HEK293 (cell line): ENCODE results near the gene FOXN3.

Experiments
- CTCF ChIA-PET: fragments of 350-600 bp; formaldehyde crosslinking; extraction: SDS; loops from one replicate; lab custom pipeline; 2021; ENCODE audit warnings: antibody characterized with exemption; lab: Yijun Ruan, JAX
- POLR2A ChIA-PET: fragments of 300-600 bp; formaldehyde crosslinking; extraction: SDS; loops from one replicate; lab custom pipeline; 2020; ENCODE audit warnings: antibody characterized with exemption, inconsistent platforms; lab: Yijun Ruan, JAX
- H3K27ac ChIP-seq: fragments of 200-500 bp; sonication (Bioruptor generic); 2 replicates; pipeline ENCODE4 v1.5.1; 2014; ENCODE audit warnings: low read depth, low read length, control low read depth, inconsistent platforms; ENCODE audit errors: extremely low read depth
- H3K36me3 ChIP-seq, 2 experiments: fragments of 200-500 bp in 1 of 2; sonication (Bioruptor generic) in 1 of 2; 1 replicate in 1 of 2; 2 replicates in 1 of 2; pipeline ENCODE4 v1.5.1; 2014 to 2017; ENCODE audit warnings: inconsistent platforms in 2 of 2, low read length in 2 of 2; ENCODE audit not compliant: control insufficient read depth in 2 of 2, insufficient read depth in 1 of 2
- H3K4me1 ChIP-seq: fragments of 200-500 bp; sonication (Bioruptor generic); 2 replicates; pipeline ENCODE4 v1.5.1; 2014; ENCODE audit warnings: mild to moderate bottlenecking, low read length, inconsistent platforms; ENCODE audit not compliant: control insufficient read depth, insufficient read depth
- H3K4me3 ChIP-seq: 2 replicates; pipeline ENCODE4 v1.5.1; 2011; ENCODE audit warnings: low read depth, mild to moderate bottlenecking, control low read depth, low read length, moderate library complexity
- H3K9me3 ChIP-seq: fragments of 200-500 bp; sonication (Bioruptor generic); 2 replicates; pipeline ENCODE4 v1.5.1; 2014; ENCODE audit warnings: low read depth, low read length, inconsistent platforms; ENCODE audit not compliant: control insufficient read depth, insufficient read depth
- BCL11A ChIP-seq: fragments of 450-650 bp; formaldehyde crosslinking; IDR thresholded peaks from 2 replicates; pipeline ENCODE4 v1.5.1; 2016; ENCODE audit warnings: low read depth, missing biosample characterization, missing genetic modification characterization
- KLF16 ChIP-seq: fragments of 450-650 bp; formaldehyde crosslinking; IDR thresholded peaks from 2 replicates; pipeline ENCODE4 v1.5.1; 2017; ENCODE audit warnings: missing biosample characterization, missing genetic modification characterization
- SP2 ChIP-seq: fragments of 450-650 bp; formaldehyde crosslinking; IDR thresholded peaks from 2 replicates; pipeline ENCODE4 v1.5.1; 2016; ENCODE audit warnings: missing biosample characterization, missing genetic modification characterization
- WT1 ChIP-seq: fragments of 450-650 bp; formaldehyde crosslinking; IDR thresholded peaks from 2 replicates; pipeline ENCODE4 v1.5.1; 2016; ENCODE audit warnings: missing biosample characterization, missing genetic modification characterization
- YY2 ChIP-seq: fragments of 450-650 bp; formaldehyde crosslinking; IDR thresholded peaks from 2 replicates; pipeline ENCODE4 v1.5.1; 2016; ENCODE audit warnings: missing biosample characterization, missing genetic modification characterization
- ZBTB1 ChIP-seq: fragments of 450-650 bp; formaldehyde crosslinking; IDR thresholded peaks from 2 replicates; pipeline ENCODE4 v1.5.1; 2016; ENCODE audit warnings: missing biosample characterization, missing genetic modification characterization
- ZFHX2 ChIP-seq: fragments of 450-650 bp; formaldehyde crosslinking; conservative IDR thresholded peaks from 2 replicates; pipeline ENCODE4 v1.5.1; 2016; ENCODE audit warnings: missing biosample characterization, missing genetic modification characterization
- ZFP3 ChIP-seq: fragments of 450-650 bp; formaldehyde crosslinking; IDR thresholded peaks from 2 replicates; pipeline ENCODE4 v1.5.1; 2016; ENCODE audit warnings: low read depth, missing biosample characterization, missing genetic modification characterization
- ZNF140 ChIP-seq: fragments of 450-650 bp; formaldehyde crosslinking; IDR thresholded peaks from 2 replicates; pipeline ENCODE4 v1.5.1; 2016; ENCODE audit warnings: missing biosample characterization, missing genetic modification characterization
- ZNF214 ChIP-seq: fragments of 450-650 bp; formaldehyde crosslinking; IDR thresholded peaks from 2 replicates; pipeline ENCODE4 v1.5.1; 2017; ENCODE audit warnings: missing biosample characterization, mild to moderate bottlenecking, missing genetic modification characterization, borderline replicate concordance
- ZNF354C ChIP-seq: fragments of 450-650 bp; formaldehyde crosslinking; IDR thresholded peaks from 2 replicates; pipeline ENCODE4 v1.5.1; 2016; ENCODE audit warnings: missing biosample characterization, missing genetic modification characterization, low read depth, borderline replicate concordance
- ZNF529 ChIP-seq: fragments of 450-650 bp; formaldehyde crosslinking; IDR thresholded peaks from 2 replicates; pipeline ENCODE4 v1.5.1; 2017; ENCODE audit warnings: missing genetic modification characterization, missing biosample characterization; ENCODE audit not compliant: insufficient replicate concordance
- ZNF560 ChIP-seq: fragments of 450-650 bp; formaldehyde crosslinking; IDR thresholded peaks from 2 replicates; pipeline ENCODE4 v1.5.1; 2017; ENCODE audit warnings: missing biosample characterization, missing genetic modification characterization, borderline replicate concordance
- ZNF623 ChIP-seq: fragments of 450-650 bp; formaldehyde crosslinking; IDR thresholded peaks from 2 replicates; pipeline ENCODE4 v1.5.1; 2016; ENCODE audit warnings: missing biosample characterization, missing genetic modification characterization
- ZNF707 ChIP-seq: fragments of 450-650 bp; formaldehyde crosslinking; IDR thresholded peaks from 2 replicates; pipeline ENCODE4 v1.5.1; 2016; ENCODE audit warnings: missing biosample characterization, missing genetic modification characterization
- ZNF768 ChIP-seq: fragments of 450-650 bp; formaldehyde crosslinking; IDR thresholded peaks from 2 replicates; pipeline ENCODE4 v1.5.1; 2018; ENCODE audit warnings: missing biosample characterization, mild to moderate bottlenecking, missing genetic modification characterization
- TF ChIP-seq, protein P1 (sequence below): fragments of 450-650 bp; IDR thresholded peaks from 2 replicates; pipeline ENCODE4 v1.5.1; 2018; ENCODE audit warnings: missing biosample characterization, missing genetic modification characterization
- TF ChIP-seq, protein P2 (sequence below): fragments of 450-650 bp; formaldehyde crosslinking; IDR thresholded peaks from 2 replicates; pipeline ENCODE4 v1.5.1; 2016; ENCODE audit warnings: missing biosample characterization, missing genetic modification characterization
- TF ChIP-seq, protein P3 (sequence below): fragments of 450-650 bp; formaldehyde crosslinking; IDR thresholded peaks from 2 replicates; pipeline ENCODE4 v1.5.1; 2016; ENCODE audit warnings: missing biosample characterization, missing genetic modification characterization
- TF ChIP-seq, protein P4 (sequence below): fragments of 450-650 bp; formaldehyde crosslinking; IDR thresholded peaks from 2 replicates; pipeline ENCODE4 v1.5.1; 2016; ENCODE audit warnings: missing biosample characterization, missing genetic modification characterization
- TF ChIP-seq, protein P5 (sequence below): fragments of 450-650 bp; formaldehyde crosslinking; IDR thresholded peaks from 2 replicates; pipeline ENCODE4 v1.5.1; 2016; ENCODE audit warnings: missing biosample characterization, missing genetic modification characterization

The FOXN3 gene

DNA sequence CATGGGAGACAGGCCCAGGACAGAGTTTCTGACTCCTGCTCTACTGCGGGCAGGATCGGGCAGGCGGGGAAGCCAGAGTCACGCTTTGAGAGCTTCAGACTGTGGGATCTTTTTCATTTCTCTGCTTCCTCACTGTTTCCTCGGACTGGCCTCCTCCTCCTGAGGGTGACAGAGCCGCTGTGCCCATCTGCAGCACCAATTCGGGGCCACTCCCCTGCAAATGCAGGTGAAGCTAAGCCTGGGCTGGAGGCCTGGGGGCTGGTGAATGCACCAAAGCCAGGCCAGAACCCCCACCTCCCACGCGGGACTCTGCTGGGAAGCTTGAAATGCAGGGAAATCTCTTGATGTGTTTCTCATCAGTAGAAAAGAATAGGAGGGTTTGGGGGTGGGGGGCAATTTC lies 77.5 kb downstream of the FOXN3 start:
- CTCF ChIA-PET, result no interaction called here
- Histone ChIP-seq H3K4me3 (no peak overlapping the region), H3K27ac (no peak overlapping the region; the same call in 1 of the 2 replicates), H3K4me1 (peaks cover 23% of the 10 kb centered on the region), H3K36me3 (no peaks in the 10 kb centered on the region), H3K9me3 (no peaks in the 10 kb centered on the region)
- TF ChIP-seq ZFP3 (tag by site-specific recombination) (no peak), ZNF768 (tag by site-specific recombination) (no peak), ZFHX2 (tag by site-specific recombination) (peak; percentile 29; the same call in 1 of the 2 replicates)
- POLR2A ChIA-PET, result no interaction called here

DNA sequence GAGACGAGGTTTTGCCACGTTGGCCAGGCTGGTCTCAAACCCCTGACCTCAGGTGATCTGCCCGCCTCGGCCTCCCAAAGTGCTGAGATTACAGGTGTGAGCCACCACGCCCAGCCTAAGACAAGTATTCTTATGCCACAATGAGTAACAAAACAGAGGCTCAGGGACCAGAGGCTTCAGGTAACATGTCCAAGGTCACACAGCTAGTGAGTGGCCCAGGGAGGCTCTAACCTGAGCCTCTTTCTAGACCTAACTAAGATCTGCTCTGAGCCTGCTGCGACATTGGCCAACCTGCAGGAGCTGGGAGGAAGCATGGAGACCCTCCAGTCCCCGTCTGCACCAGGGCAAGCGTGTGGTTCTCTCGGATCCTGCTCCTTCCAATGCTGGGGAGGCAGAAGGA lies 77.9 kb downstream of the FOXN3 start:
- peaks cover 23% of the 10 kb centered on the region for H3K4me1 ChIP-seq
- no peak overlapping the region; the same call in 1 of the 2 replicates for H3K27ac ChIP-seq
- H3K36me3 ChIP-seq, result no peaks in the 10 kb centered on the region
- ChIA-PET POLR2A (no interaction called here), CTCF (no interaction called here)
- TF ChIP-seq, protein P1, sequence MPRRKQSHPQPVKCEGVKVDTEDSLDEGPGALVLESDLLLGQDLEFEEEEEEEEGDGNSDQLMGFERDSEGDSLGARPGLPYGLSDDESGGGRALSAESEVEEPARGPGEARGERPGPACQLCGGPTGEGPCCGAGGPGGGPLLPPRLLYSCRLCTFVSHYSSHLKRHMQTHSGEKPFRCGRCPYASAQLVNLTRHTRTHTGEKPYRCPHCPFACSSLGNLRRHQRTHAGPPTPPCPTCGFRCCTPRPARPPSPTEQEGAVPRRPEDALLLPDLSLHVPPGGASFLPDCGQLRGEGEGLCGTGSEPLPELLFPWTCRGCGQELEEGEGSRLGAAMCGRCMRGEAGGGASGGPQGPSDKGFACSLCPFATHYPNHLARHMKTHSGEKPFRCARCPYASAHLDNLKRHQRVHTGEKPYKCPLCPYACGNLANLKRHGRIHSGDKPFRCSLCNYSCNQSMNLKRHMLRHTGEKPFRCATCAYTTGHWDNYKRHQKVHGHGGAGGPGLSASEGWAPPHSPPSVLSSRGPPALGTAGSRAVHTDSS, result no peak
- TF ChIP-seq ZNF214 (tag by site-specific recombination) (no peak), ZNF140 (no peak), WT1 (tag by site-specific recombination) (no peak), ZNF707 (tag by site-specific recombination) (no peak), ZFHX2 (tag by site-specific recombination) (no peak), ZBTB1 (tag by site-specific recombination) (no peak), BCL11A (tag by site-specific recombination) (no peak), ZNF354C (no peak), SP2 (no peak), YY2 (tag by site-specific recombination) (no peak), ZNF560 (tag by site-specific recombination) (no peak), ZNF529 (tag by site-specific recombination) (no peak), ZNF623 (tag by site-specific recombination) (no peak), KLF16 (tag by site-specific recombination) (no peak)
- TF ChIP-seq, protein P2, sequence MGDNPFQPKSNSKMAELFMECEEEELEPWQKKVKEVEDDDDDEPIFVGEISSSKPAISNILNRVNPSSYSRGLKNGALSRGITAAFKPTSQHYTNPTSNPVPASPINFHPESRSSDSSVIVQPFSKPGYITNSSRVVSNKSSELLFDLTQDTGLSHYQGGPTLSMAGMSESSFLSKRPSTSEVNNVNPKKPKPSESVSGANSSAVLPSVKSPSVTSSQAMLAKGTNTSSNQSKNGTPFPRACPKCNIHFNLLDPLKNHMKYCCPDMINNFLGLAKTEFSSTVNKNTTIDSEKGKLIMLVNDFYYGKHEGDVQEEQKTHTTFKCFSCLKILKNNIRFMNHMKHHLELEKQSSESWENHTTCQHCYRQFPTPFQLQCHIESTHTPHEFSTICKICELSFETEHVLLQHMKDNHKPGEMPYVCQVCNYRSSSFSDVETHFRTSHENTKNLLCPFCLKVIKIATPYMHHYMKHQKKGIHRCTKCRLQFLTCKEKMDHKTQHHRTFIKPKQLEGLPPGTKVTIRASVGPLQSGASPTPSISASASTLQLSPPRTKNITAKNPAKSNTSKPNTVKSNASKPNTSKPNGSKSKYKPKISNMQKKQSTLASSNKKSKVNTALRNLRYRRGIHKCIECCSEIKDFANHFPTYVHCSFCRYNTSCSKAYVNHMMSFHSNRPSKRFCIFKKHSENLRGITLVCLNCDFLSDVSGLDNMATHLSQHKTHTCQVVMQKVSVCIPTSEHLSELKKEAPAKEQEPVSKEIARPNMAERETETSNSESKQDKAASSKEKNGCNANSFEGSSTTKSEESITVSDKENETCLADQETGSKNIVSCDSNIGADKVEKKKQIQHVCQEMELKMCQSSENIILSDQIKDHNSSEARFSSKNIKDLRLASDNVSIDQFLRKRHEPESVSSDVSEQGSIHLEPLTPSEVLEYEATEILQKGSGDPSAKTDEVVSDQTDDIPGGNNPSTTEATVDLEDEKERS (tag by site-specific recombination), result no peak
- TF ChIP-seq, protein P3, sequence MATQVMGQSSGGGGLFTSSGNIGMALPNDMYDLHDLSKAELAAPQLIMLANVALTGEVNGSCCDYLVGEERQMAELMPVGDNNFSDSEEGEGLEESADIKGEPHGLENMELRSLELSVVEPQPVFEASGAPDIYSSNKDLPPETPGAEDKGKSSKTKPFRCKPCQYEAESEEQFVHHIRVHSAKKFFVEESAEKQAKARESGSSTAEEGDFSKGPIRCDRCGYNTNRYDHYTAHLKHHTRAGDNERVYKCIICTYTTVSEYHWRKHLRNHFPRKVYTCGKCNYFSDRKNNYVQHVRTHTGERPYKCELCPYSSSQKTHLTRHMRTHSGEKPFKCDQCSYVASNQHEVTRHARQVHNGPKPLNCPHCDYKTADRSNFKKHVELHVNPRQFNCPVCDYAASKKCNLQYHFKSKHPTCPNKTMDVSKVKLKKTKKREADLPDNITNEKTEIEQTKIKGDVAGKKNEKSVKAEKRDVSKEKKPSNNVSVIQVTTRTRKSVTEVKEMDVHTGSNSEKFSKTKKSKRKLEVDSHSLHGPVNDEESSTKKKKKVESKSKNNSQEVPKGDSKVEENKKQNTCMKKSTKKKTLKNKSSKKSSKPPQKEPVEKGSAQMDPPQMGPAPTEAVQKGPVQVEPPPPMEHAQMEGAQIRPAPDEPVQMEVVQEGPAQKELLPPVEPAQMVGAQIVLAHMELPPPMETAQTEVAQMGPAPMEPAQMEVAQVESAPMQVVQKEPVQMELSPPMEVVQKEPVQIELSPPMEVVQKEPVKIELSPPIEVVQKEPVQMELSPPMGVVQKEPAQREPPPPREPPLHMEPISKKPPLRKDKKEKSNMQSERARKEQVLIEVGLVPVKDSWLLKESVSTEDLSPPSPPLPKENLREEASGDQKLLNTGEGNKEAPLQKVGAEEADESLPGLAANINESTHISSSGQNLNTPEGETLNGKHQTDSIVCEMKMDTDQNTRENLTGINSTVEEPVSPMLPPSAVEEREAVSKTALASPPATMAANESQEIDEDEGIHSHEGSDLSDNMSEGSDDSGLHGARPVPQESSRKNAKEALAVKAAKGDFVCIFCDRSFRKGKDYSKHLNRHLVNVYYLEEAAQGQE, result no peak
- TF ChIP-seq, protein P4, sequence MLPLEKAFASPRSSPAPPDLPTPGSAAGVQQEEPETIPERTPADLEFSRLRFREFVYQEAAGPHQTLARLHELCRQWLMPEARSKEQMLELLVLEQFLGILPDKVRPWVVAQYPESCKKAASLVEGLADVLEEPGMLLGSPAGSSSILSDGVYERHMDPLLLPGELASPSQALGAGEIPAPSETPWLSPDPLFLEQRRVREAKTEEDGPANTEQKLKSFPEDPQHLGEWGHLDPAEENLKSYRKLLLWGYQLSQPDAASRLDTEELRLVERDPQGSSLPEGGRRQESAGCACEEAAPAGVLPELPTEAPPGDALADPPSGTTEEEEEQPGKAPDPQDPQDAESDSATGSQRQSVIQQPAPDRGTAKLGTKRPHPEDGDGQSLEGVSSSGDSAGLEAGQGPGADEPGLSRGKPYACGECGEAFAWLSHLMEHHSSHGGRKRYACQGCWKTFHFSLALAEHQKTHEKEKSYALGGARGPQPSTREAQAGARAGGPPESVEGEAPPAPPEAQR (tag by site-specific recombination), result no peak
- TF ChIP-seq, protein P5, sequence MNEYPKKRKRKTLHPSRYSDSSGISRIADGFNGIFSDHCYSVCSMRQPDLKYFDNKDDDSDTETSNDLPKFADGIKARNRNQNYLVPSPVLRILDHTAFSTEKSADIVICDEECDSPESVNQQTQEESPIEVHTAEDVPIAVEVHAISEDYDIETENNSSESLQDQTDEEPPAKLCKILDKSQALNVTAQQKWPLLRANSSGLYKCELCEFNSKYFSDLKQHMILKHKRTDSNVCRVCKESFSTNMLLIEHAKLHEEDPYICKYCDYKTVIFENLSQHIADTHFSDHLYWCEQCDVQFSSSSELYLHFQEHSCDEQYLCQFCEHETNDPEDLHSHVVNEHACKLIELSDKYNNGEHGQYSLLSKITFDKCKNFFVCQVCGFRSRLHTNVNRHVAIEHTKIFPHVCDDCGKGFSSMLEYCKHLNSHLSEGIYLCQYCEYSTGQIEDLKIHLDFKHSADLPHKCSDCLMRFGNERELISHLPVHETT (tag by site-specific recombination), result no peak
- no peaks in the 10 kb centered on the region for H3K9me3 ChIP-seq
- H3K4me3 ChIP-seq, result no peak overlapping the region
